HEK293T (cell line): Measurements from ENCODE around the gene GET3.

Source experiments
- ARNT ChIP-seq: fragments of 450-650 bp; IDR thresholded peaks from 2 replicates; pipeline ENCODE4 v1.6.1; 2017; ENCODE audit warnings: mild to moderate bottlenecking
- BHLHE40 ChIP-seq: fragments of 450-650 bp; IDR thresholded peaks from 2 replicates; pipeline ENCODE4 v1.6.1; 2016; ENCODE audit warnings: mild to moderate bottlenecking, moderate library complexity, borderline replicate concordance
- CTBP1 ChIP-seq: fragments of 450-650 bp; IDR thresholded peaks from 2 replicates; pipeline ENCODE4 v1.6.1; 2016; ENCODE audit warnings: borderline replicate concordance
- FOXA1 ChIP-seq: fragments of 450-650 bp; IDR thresholded peaks from 2 replicates; pipeline ENCODE4 v1.6.1; 2016; ENCODE audit warnings: mild to moderate bottlenecking
- FOXK2 ChIP-seq: fragments of 450-650 bp; IDR thresholded peaks from 2 replicates; pipeline ENCODE4 v1.6.1; 2016; ENCODE audit warnings: mild to moderate bottlenecking
- FOXM1 ChIP-seq: fragments of 450-650 bp; IDR thresholded peaks from 2 replicates; pipeline ENCODE4 v1.6.1; 2017; ENCODE audit warnings: mild to moderate bottlenecking, borderline replicate concordance
- L3MBTL2 ChIP-seq: fragments of 450-650 bp; conservative IDR thresholded peaks from 2 replicates; pipeline ENCODE4 v1.6.1; 2016; ENCODE audit warnings: mild to moderate bottlenecking
- LEF1 ChIP-seq: fragments of 450-650 bp; IDR thresholded peaks from 2 replicates; pipeline ENCODE4 v1.6.1; 2017; ENCODE audit warnings: mild to moderate bottlenecking, borderline replicate concordance
- SP1 ChIP-seq: fragments of 450-650 bp; IDR thresholded peaks from 2 replicates; pipeline ENCODE4 v1.6.1; 2017
- SUZ12 ChIP-seq: fragments of 450-650 bp; IDR thresholded peaks from 2 replicates; pipeline ENCODE4 v1.6.1; 2016; ENCODE audit warnings: mild to moderate bottlenecking
- ZNF384 ChIP-seq: fragments of 450-650 bp; IDR thresholded peaks from 2 replicates; pipeline ENCODE4 v1.6.1; 2016

DNA sequence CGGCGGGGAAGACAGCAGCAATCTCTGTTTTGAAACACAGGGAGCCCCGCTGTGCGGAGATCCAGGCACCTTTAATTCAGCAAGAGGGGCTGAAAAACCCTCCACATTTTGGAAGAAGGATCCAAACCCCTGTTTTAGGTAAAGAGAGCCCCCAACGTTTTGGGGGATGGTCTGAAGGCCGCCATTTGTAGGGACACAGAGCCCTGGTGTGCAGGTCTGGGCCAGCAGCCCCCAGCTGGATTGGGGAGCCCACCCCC is 41.5 kb downstream of the GET3 start:
- TF ChIP-seq FOXM1 (no peak), CTBP1 (no peak), SUZ12 (no peak), SP1 (no peak), FOXA1 (no peak), ZNF384 (no peak), FOXK2 (no peak), BHLHE40 (no peak), L3MBTL2 (no peak), LEF1 (no peak), ARNT (no peak)
